Left cardiac atrium (tissue), 4 donors: Measurements from ENCODE around the gene AKAP9. TPM values are rescaled to one million over a fixed set of nuclear protein-coding genes. Genes with fewer than 3 reads are reported as not detected.
"Not testable (repeated sequence)": the region's sequence is repeated elsewhere in the genome, so short reads cannot be mapped to it uniquely, and the experiment has no call there.

Experiments
- ATAC-seq, 2 donors: fragments of 200-7000 bp; cut with Tn5 transposase; one replicate each; pipeline ENCODE4 v1.9.1; 2020; ENCODE audit warnings: mild to moderate bottlenecking in 2 of 2, moderate library complexity in 2 of 2
- DNase-seq: peaks from one replicate; pipeline ENCODE4 v3.0.0-alpha.2; 2020
- intact Hi-C, 2 donors: fragments of 100-400 bp; cut with DNase I; formaldehyde crosslinking; loops; one replicate each; pipeline versions ENCODE4 v1.14.1 to v1.15.1; 2022 to 2023
- total RNA-seq, 2 donors: library from RNA; stranded (reverse); fragmentation: NEBNext Ultra II Directional; extraction: Animal tissue kit (Norgen Biotek cat#: 25700); gene quantifications; one replicate each; pipeline ENCODE4 v1.2.1, GENCODE V29; 2021
- donor health status: DM: no; HTN: yes; CAD: no.
- donor health status: DM: no; HTN: yes; CAD: no; lungs with severe emphysema.
- donor health status: DM: yes; HTN: yes; CAD: no.
- donor health status: Dilated cardiomyopathy.

AKAP9 gene
- total RNA-seq, 2 donors from 2014 or later = 27.3 to 37.4 TPM

DNA sequence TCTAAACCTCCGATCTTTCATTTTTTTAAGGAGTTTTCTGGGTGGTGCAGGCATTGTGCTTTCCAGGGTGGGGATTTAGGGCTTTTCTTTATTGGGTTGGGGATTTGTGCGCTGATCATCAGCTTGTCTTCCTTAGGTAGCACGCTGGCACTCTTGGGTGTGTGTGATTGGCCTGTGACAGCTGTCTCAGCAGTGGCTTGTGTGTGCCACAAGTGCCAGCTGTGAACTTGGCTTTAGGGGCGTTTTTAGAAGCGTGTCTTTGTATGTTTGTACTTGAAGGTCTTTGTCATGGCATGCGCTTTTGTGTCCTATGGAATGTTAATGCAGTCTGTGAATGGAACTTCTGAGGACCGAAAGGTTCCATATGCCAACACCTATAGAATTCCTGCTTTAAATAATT lies 788 bp downstream of the AKAP9 start:
- ATAC-seq (peak; percentile 54 to 69), DNase-seq (peak; percentile 59)
- intact Hi-C loops = loop anchor here in 1 of 2 donors (2.0 kb wide), 1 partner anchor 61 kb away; the partner anchor contains the start of gene MTERF1

DNA sequence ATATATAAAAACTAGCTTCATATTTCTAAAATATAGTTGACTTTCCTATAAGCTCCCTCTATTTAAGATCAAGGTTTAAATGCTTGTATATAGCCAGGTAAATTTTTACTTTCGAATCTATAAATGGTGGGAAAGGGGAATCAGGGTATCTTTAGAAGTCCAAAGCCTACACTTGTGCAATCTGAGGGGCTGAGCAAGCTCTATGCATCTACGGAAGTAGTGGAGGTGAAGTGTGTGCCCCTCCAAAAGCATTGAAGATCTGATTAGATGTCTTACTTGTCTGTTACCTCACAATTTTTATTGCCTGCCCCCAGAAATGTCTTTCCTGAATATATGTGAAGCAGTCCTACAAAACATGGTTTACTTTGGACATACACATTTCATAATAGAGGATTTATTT lies 1.6 kb downstream of the AKAP9 start:
- intact Hi-C loops = no loop called here
- DNase-seq (no peak), ATAC-seq (no peak)

DNA sequence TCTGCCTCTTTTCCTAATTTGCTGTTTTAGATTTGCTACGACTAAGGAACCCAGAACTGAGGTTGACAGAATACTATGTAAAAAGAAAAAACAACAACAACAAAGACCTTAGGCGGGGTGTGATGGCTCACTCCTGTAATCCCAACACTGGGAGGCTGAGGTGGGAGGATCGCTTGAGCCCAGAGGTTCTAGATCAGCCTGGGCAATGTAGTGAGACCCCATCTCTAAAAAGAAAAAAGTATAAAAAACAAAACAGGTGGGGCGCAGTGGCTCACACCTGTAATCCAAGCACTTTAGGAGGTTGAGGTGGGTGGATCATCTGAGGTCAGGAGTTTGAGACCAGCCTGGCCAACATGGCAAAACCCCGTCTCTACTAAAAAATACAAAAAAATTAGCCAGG lies 4.3 kb downstream of the AKAP9 start:
- ATAC-seq, intact Hi-C loops, DNase-seq: not testable (repeated sequence)

DNA sequence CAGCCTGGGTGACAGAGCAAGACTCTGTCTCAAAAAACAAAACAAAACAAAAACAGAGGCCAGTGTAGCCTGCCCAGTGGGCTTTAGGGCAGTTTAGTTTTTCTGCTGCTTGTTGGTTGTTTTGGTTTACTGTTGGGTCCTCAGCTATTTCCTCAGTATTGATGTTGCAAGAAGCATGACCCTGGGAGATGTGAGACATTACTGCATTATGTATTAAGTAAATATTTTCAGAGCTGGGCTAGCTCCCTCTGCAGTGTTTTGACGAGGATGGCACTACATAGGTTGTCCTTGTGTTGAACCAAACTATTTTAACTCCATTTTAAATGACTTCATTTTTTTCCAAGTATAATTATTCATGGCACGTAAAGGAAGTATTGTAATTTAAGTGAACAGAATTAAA lies 4.8 kb downstream of the AKAP9 start:
- intact Hi-C loops = no loop called here

DNA sequence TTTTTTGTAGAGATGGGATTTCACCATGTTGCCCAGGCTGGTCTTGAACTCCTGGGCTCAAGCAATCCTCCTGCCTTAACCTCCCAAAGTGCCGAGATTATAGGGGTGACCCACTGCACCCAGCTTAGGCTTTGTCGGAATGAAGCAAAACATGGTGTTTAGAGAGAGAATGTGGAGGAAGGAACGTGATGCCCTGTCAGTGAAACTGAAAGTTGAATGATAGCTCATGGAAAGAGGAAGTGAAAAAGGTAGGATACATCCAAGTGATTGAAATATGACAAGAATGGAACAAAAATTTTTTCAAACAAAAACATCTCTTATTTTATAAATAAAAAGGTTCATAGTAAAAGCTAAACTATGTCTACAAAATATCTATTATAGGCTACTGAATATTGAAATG lies 5.9 kb downstream of the AKAP9 start:
- DNase-seq (no peak), ATAC-seq (no peak)
- intact Hi-C loops = no loop called here

More for the DNA sequence above, 4.8 kb downstream of the AKAP9 start:
- no peak for ATAC-seq
- DNase-seq = no peak

DNA sequence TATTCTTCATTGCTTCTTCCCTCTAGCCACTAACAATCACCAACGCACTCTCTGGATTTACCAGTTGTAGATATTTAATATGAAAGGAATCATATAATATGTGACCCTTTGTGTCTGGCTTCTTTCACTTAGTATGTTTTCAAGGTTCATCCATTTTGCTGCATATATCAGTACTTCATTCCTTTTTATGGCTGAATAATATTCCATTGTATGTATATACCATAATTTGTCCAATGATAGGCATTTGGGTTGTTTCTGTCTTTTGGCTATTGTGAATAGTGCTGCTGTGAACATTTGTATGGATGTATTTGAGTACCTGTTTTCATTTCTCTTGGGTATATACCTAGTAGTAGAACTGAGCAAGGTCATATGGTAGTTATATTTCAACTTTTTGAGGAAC lies 7.3 kb downstream of the AKAP9 start:
- ATAC-seq = no peak
- intact Hi-C loops = no loop called here
- no peak for DNase-seq

DNA sequence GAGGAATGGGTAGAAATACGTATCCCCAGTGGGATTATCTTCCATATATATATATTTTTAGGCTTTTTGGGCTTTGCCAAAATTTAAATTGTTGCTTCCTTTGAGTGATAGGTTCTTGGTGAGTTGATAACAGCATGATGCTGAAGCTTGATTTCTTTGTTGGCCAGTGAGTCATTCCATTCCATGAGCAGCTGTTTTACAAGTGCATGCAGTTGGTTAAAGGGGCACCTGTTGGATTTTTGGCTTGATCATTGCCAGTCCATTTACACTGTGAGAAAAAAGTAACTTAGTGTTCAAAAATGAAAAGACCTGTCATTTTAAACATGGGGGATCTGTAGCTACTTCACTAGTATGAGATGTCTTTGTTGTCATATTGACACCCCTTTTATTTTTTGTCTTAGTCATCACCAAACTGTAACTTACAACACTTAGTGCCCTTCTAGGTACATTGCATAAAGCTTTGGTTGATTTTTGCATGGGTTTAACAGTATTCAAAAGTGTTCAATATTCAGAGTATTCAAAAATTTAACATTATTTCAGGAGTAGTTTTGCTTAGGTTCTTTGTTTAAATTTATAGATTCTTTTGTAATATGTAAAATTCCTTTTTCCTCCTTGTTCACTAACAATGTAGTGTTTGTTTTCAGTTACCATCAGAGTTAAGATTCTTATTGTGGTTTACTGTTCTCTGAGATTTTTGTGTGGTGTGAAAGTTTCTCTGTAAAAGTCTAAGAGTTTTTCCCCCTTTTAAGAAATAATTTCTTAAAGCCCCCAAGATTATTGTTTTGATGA lies 8.8 kb downstream of the AKAP9 start:
- no peak for ATAC-seq
- intact Hi-C loops = no loop called here
- no peak for DNase-seq

DNA sequence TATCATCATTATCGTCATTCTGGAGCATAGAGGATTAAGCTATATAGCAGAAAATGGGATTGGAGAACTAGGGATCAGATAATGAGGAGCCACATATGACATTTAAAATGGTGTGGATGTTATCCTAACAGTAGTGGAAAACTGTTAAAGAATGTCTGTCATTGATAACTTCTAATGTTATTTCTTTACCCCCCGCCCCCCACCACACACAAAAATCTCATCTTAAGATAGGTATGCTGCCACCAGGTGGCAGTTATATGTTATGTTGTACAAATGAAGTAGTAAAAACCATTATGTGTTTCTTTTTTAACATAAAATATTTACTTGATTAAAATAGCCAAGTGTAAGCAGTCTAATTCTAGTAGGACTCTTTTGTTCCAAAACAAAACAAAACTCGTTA lies 13.0 kb downstream of the AKAP9 start:
- no peak for ATAC-seq
- no peak for DNase-seq
- intact Hi-C loops = no loop called here

DNA sequence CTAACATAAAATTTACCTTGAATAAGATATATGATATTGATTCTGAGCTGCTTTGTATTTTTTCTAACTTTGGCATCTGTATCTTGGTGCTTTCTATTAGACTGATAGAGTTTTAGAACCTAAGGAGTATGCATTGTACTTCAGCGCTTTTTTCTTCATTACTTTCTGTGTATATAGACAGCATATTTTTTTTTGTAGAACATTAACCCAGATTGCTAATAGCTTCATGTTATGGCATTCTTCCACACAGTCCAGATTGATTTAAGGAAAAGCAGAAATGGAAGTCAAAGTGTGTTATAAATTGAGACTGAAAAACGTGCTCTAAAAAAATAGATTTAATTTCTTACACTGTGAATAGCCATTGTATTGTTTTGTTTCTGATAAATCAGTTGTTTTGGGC lies 15.8 kb downstream of the AKAP9 start:
- DNase-seq, ATAC-seq, intact Hi-C loops: not testable (repeated sequence)

DNA sequence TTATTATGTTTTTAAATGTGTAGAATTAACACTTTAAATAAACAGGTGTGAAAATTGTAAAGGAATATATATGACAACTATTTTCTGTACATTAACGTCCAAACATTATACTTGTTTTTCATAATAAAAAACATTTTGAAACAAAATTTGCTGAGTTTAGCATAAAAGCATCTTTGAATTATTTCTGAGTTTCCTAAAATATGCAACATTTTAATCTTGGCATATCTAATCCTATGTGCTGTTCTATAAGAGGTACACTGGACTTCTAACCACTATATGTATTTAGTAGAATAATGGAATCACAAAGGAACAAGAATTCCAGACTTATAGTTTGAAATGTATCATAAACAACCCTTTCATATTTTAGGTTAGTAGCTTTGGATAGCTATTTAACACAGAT lies 16.6 kb downstream of the AKAP9 start:
- ATAC-seq = no peak
- intact Hi-C loops = no loop called here

DNA sequence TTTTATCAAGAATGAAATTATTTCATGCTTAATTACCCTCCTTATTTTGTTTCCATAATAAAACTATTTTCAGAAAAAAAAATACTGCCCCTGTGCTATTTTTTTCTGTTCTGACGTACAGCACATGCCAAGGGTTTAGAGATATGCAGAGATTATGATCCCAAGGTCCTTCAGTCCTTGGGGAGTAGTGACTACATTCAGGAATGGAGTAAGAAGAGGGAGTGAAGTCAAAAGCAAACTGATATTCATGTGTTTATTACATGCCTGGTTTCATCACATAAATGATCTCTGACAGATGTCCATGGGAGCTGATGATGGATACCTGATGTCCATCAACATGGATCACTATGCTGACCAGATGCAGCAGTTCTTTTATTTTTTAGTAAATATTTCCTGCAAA lies 17.2 kb downstream of the AKAP9 start:
- no peak for DNase-seq
- ATAC-seq = peak; percentile 42 to 44
- intact Hi-C loops = no loop called here

More for the DNA sequence above, 16.6 kb downstream of the AKAP9 start:
- DNase-seq = no peak

DNA sequence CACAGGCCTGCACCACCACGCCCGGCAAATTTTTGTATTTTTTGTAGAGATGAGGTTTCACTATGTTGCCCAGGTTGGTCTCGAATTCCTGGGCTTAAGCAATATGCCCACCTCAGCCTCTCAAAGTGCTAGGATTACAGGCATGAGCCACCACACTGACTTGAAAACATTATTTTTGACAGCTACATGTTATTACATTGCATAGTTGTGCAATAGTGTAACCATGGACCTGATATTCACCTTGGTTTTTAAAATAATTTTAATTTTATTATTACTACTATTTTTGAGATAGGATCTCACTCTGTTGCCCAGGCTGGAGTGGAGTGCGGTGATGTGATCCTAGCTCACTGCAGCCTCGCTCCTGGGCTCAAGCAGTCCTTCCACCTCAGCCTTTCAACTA lies 18.4 kb downstream of the AKAP9 start:
- intact Hi-C loops = no loop called here
- no peak for DNase-seq
- ATAC-seq = no peak

DNA sequence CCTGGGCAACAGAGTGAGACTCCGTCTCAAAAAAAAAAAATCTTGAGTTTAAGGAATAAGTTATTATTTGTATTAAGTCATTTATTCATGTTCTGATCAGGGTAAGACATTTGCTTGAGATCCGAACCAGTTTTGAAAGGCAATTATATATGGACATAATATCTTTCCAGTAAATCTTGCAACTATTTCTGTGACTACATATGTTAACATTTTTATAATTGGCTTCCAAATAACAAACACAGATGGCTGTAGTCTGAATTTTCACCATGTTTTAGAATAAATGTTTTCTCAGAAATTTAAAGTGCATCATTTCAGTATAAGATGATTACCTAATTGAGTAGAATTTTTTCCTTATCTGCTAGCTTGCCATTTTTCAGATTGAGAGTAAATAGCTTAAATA lies 21.2 kb downstream of the AKAP9 start:
- intact Hi-C loops = no loop called here
- ATAC-seq (no peak), DNase-seq (no peak)

DNA sequence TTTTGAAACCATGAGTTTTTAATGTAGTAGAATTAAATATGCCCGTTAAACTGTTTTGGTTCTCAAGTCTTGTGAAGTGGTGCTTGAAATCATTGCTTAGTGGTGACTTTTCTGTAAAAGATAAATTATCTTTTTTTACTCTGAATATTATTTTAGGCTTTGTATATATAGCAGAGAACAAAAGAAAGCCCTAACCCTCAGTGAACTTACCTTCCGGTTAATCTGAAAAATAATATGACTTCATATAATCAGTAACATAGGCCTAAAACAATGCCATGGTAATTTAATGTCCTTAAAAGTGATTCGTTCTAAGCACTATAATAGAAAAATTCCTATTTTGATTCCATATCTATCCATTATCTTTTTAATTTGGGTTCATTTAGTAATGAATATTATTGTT lies 21.8 kb downstream of the AKAP9 start:
- ATAC-seq = no peak
- intact Hi-C loops = no loop called here

DNA sequence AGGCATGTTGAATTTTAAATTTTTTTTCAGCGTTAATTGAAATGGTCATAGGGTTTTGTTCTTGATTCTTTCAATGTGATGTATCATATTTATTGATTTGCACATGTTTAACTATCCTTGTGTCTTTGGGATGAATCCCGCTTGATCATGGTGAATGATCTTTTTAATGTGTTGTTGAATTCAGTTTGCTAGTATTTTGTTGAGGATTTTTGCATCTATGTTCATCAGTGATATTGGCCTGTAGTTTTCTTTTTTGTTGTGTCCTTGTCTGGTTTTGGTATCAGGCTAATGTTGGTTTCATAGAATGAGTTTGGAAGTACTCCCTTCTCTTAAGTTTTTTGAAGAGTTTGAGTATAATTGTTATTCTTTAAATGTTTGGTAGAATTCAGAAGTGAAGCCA lies 26.9 kb downstream of the AKAP9 start:
- intact Hi-C loops, DNase-seq, ATAC-seq: not testable (repeated sequence)

More for the DNA sequence above, 21.8 kb downstream of the AKAP9 start:
- no peak for DNase-seq

DNA sequence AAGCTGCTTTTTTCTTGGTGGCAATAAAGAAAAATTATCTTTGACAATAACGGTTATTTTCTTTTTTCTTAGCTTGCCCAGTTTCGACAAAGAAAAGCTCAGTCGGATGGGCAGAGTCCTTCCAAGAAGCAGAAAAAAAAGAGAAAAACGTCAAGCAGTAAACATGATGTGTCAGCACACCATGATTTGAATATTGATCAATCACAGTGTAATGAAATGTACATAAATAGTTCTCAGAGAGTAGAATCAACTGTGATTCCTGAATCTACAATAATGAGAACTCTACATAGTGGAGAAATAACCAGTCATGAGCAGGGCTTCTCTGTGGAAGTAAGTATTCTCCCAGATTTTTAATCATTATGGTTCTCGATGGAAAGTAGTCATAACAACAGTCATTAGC lies 33.0 kb downstream of the AKAP9 start:
- intact Hi-C loops = no loop called here
- no peak for ATAC-seq
- no peak for DNase-seq

DNA sequence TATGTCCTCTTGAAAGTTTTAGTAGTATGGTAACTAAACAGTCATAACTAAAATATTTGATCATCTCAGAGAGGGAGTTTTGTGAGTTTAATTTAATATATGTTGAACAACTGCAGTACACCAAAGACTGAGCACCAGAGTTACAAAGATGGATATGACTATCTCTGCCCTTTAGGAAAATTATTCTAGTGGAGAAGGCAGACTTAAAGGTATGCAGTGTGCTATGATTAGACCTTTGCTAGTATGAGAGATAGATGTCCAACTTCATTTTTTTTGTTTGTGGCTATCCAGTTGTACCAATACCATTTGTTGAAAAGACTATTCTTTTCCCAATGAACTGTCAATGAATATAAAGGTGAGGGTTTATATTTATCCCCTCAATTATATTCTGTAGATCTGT lies 33.4 kb downstream of the AKAP9 start:
- ATAC-seq (no peak), DNase-seq (no peak)
- intact Hi-C loops = no loop called here

DNA sequence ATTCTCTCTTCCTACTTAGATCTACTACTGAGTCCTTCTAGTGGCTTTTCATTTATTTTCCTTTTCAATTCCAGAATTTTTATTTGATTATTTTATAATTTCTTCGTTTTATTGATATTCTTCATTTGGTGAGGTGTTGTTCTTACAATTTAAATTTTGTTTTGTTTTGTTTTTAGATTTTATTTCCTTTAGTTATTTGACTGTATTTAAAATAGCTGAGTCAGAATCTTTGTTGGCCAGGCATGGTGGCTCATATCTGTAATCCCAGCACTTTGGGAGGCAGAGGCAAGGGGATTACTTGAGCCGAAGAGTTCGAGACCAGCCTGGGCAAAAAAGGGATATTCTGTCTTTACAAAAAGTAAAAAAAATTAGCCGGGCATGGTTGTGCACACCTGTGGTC lies 36.1 kb downstream of the AKAP9 start:
- ATAC-seq = no peak
- no peak for DNase-seq
- intact Hi-C loops = no loop called here

DNA sequence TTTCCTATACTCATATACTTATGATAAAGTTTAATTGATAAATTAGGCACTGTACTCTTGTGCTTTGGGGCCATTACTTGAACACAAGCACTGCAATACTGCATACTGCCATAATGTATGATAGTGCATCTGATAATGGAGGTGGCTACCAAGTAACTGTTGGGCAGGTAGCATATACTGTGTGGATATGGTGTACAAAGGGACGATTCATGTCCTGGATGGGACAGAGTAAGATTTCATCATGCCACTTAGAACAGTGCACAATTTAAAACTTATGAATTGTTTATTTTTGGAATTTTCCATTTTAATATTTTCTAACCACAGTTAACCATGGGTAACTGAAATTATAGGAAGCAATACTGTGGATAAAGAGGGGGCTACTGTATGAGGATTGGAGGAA lies 38.9 kb downstream of the AKAP9 start:
- intact Hi-C loops = no loop called here
- ATAC-seq = no peak
- no peak for DNase-seq

DNA sequence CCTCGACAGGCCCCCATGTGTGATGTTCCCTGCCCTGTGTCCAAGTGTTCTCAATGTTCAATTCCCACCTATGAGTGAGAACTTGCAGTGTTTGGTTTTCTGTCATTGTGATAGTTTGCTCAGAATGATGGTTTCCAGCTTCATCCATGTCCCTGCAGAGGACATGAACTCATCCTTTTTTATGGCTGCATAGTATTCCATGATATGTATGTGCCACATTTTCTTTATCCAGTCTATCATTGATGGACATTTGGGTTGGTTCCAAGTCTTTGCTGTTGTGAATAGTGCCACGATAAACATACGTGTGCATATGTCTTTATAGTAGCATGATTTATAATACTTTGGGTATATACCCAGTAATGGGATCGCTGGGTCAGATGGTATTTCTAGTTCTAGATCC lies 41.7 kb downstream of the AKAP9 start:
- DNase-seq, intact Hi-C loops: not testable (repeated sequence)

DNA sequence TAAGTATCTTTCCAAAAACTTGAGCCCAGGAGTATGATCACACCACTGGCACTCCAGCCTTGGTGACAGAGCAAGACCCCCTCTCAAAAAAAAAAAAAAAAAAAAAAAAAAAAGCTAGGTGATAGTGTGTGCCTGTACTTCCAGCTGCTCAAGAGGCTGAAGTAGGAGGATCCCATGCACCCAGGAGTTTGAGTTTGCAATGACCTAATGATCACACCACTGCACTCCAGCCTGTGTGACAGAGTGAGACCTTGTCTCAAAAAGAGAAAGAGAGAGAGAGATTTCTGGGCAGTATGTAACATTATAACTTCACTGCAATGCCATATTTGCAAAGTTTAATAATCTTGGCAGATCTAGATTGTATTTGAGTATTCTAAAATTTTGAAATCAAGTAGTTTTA lies 47.6 kb downstream of the AKAP9 start:
- DNase-seq = no peak
- intact Hi-C loops = no loop called here
- no peak for ATAC-seq

More for the DNA sequence above, 41.7 kb downstream of the AKAP9 start:
- ATAC-seq = not testable (repeated sequence)
